Measurements from ENCODE around the gene LGALS12. TPM values are rescaled to one million over a fixed set of nuclear protein-coding genes. Genes with fewer than 3 reads are reported as not detected.

LGALS12 gene
- total RNA-seq, 2 donors from 2014 or later, result 0.78 to 11.2 TPM

GRCh38 chr11:63558459-63559157 lies 52.7 kb downstream of the LGALS12 start:
- H3K27ac ChIP-seq, result no peak overlapping the region
- intact Hi-C loops (cut with DNase I), result no loop called here
- no peaks in the 10 kb centered on the region for H3K9me3 ChIP-seq
- TF ChIP-seq CTCF (IDR thresholded peaks at IDR 0.05) (no peak), POLR2A (IDR thresholded peaks at IDR 0.05) (no peak)
- no peak overlapping the region for H3K4me3 ChIP-seq
- H3K36me3 ChIP-seq (replicated peaks in 1 of 2; ENCODE audit: insufficient read depth in 1 of 2, low read depth in 2 of 2), result no peaks in the 10 kb centered on the region
- ATAC-seq (no peak), DNase-seq (no peak)
- WGBS, 2 donors, result 88 to 92% methylated on average over 4 to 7 of the region's 7 CpGs
- no peaks in the 10 kb centered on the region for H3K4me1 ChIP-seq
- H3K27me3 ChIP-seq, result no peaks in the 10 kb centered on the region

- ATAC-seq (no peak), DNase-seq (peak in 2 of 4 donors; percentile 19 to 26)
- no peak overlapping the region for H3K27ac ChIP-seq
- no peaks in the 10 kb centered on the region for H3K36me3 ChIP-seq (replicated peaks in 1 of 2; ENCODE audit: insufficient read depth in 1 of 2, low read depth in 2 of 2)
- no peaks in the 10 kb centered on the region for H3K9me3 ChIP-seq
- TF ChIP-seq CTCF (IDR thresholded peaks at IDR 0.05) (no peak), POLR2A (IDR thresholded peaks at IDR 0.05) (no peak)
- H3K4me1 ChIP-seq, result no peaks in the 10 kb centered on the region
- H3K4me3 ChIP-seq, result no peak overlapping the region
- WGBS, 2 donors, result 63 to 79% methylated on average over 6 to 7 of the region's 7 CpGs
- intact Hi-C loops (cut with DNase I), result no loop called here
- no peaks in the 10 kb centered on the region for H3K27me3 ChIP-seq
Measured at GRCh38 chr11:63560506-63561180, 54.8 kb downstream of the LGALS12 start.

- no peaks in the 10 kb centered on the region for H3K36me3 ChIP-seq (replicated peaks in 1 of 2; ENCODE audit: insufficient read depth in 1 of 2, low read depth in 2 of 2)
- no peak within 1 kb of the TSS for H3K4me3 ChIP-seq
- H3K27me3 ChIP-seq, result no peaks in the 10 kb centered on the region
- peaks cover 14% of the 10 kb centered on the region for H3K4me1 ChIP-seq
- TF ChIP-seq CTCF (IDR thresholded peaks at IDR 0.05) (no peak), POLR2A (IDR thresholded peaks at IDR 0.05) (no peak)
- no peak within 1 kb of the TSS for H3K27ac ChIP-seq
- WGBS, 2 donors, result 89 to 91% methylated on average over 13 of the region's 13 CpGs
- DNase-seq, result no peak
- intact Hi-C loops (cut with DNase I), result no loop called here
- ATAC-seq, result no peak
- H3K9me3 ChIP-seq, result no peaks in the 10 kb centered on the region
Measured at GRCh38 chr11:63563201-63564055, 57.5 kb downstream of the LGALS12 start, which contains the start of gene PLAAT2. PLAAT2 (minus strand) TSS chr11:63563379; CDS start chr11:63563324, 55 bp downstream.

- H3K27ac ChIP-seq, result no peak overlapping the region
- H3K4me3 ChIP-seq, result no peak overlapping the region
- no peak for DNase-seq
- H3K4me1 ChIP-seq, result peaks cover 14% of the 10 kb centered on the region
- no peaks in the 10 kb centered on the region for H3K9me3 ChIP-seq
- intact Hi-C loops (cut with DNase I), result no loop called here
- TF ChIP-seq CTCF (IDR thresholded peaks at IDR 0.05) (no peak), POLR2A (IDR thresholded peaks at IDR 0.05) (no peak)
- WGBS, 2 donors, result 85 to 86% methylated on average over 6 to 7 of the region's 7 CpGs
- no peak for ATAC-seq
- H3K36me3 ChIP-seq (replicated peaks in 1 of 2; ENCODE audit: insufficient read depth in 1 of 2, low read depth in 2 of 2), result no peaks in the 10 kb centered on the region
- H3K27me3 ChIP-seq, result no peaks in the 10 kb centered on the region
Measured at GRCh38 chr11:63564056-63564774, 58.3 kb downstream of the LGALS12 start.
